CD4-positive, alpha-beta T cell (primary cell): Measurements from ENCODE around the gene MICAL2. TPM values are rescaled to one million over a fixed set of nuclear protein-coding genes. Genes with fewer than 3 reads are reported as not detected.

Source experiments
- ATAC-seq: fragments of 200-7000 bp; cut with Tn5 transposase; one replicate; pipeline ENCODE4 v1.10.0; 2022; ENCODE audit warnings: mild to moderate bottlenecking; ENCODE audit not compliant: poor library complexity
- CTCF ChIA-PET: fragments of 350-600 bp; sonication (Branson Sonifier 250); formaldehyde crosslinking; loops from one replicate; lab custom pipeline; 2021; ENCODE audit warnings: antibody characterized with exemption, inconsistent platforms; lab: Charles Lee
- POLR2A ChIA-PET: fragments of 350-600 bp; sonication (Branson Sonifier 250); formaldehyde crosslinking; loops from one replicate; lab custom pipeline; 2021; ENCODE audit warnings: antibody characterized with exemption, inconsistent platforms; lab: Charles Lee
- DNase-seq, 14 experiments: peaks; one replicate each; pipeline ENCODE4 v3.0.0-alpha.2; 2013 to 2020; ENCODE audit warnings: mixed read lengths in 2 of 14
- H3K27ac ChIP-seq, 2 donors: one replicate each; pipeline versions ENCODE4 v1.5.1 to v1.7.0; 2013; ENCODE audit warnings: low read length in 2 of 2, low read depth in 1 of 2, mild to moderate bottlenecking in 1 of 2
- H3K27me3 ChIP-seq, 2 experiments: 1 replicate in 1 of 2; 2 replicates in 1 of 2; pipeline versions ENCODE4 v1.6.1 to v1.7.0; 2013; ENCODE audit warnings: low read length in 2 of 2, control low read depth in 1 of 2, mild to moderate bottlenecking in 1 of 2, moderate library complexity in 1 of 2; ENCODE audit not compliant: insufficient read depth in 2 of 2, control insufficient read depth in 1 of 2
- H3K36me3 ChIP-seq: one replicate; pipeline ENCODE4 v1.6.1; 2013; ENCODE audit warnings: low read length, control low read depth; ENCODE audit not compliant: insufficient read depth
- H3K4me1 ChIP-seq: one replicate; pipeline ENCODE4 v1.6.1; 2013; ENCODE audit warnings: low read length, control low read depth; ENCODE audit not compliant: insufficient read depth
- H3K4me3 ChIP-seq: one replicate; pipeline ENCODE4 v1.5.1; 2013; ENCODE audit warnings: mild to moderate bottlenecking, low read length, moderate library complexity
- H3K9me3 ChIP-seq, 2 experiments: 1 replicate in 1 of 2; 2 replicates in 1 of 2; pipeline versions ENCODE4 v1.6.1 to v1.7.0; 2013; ENCODE audit warnings: low read length in 2 of 2, mild to moderate bottlenecking in 2 of 2, control low read depth in 1 of 2, moderate library complexity in 1 of 2; ENCODE audit not compliant: control insufficient read depth in 1 of 2, insufficient read depth in 1 of 2
- H3K27ac Mint-ChIP-seq: one replicate; pipeline ENCODE4 v1.8.0; 2020; ENCODE audit warnings: mixed read lengths
- H3K27me3 Mint-ChIP-seq: one replicate; pipeline ENCODE4 v1.8.0; 2021; ENCODE audit warnings: mixed read lengths
- H3K36me3 Mint-ChIP-seq: one replicate; pipeline ENCODE4 v1.8.0; 2021; ENCODE audit warnings: low read depth, mixed read lengths
- H3K4me1 Mint-ChIP-seq: one replicate; pipeline ENCODE4 v1.8.0; 2021; ENCODE audit warnings: low read depth, mixed read lengths
- H3K4me3 Mint-ChIP-seq: one replicate; pipeline ENCODE4 v1.8.0; 2020; ENCODE audit warnings: mild to moderate bottlenecking, mixed read lengths
- H3K9me3 Mint-ChIP-seq: one replicate; pipeline ENCODE4 v1.8.0; 2020; ENCODE audit warnings: mixed read lengths
- CTCF ChIP-seq: fragments of 200-600 bp; IDR thresholded peaks from one replicate; pipeline ENCODE4 v1.8.0; 2022; ENCODE audit warnings: antibody characterized with exemption, mild to moderate bottlenecking
- intact Hi-C, 2 experiments: fragments of 100-400 bp; cut with DNase I in 1 of 2; cut with micrococcal nuclease in 1 of 2; formaldehyde crosslinking; loops; one replicate each; pipeline versions ENCODE4 v1.15.1 to v1.9.0; 2023 to 2025; cut with DNase I, micrococcal nuclease
- total RNA-seq, 174 experiments: library from RNA in 2 of 174; stranded (reverse) in 2 of 174; gene quantifications; one replicate each; pipeline ENCODE4 v1.2.3 and lab custom pipeline; 2021 to 2026

Gene MICAL2
- total RNA-seq, 2 experiments from 2014 or later, result 12.8 to 14.1 TPM

- Mint-ChIP-seq H3K36me3 (no peaks in the 10 kb centered on the region), H3K4me3 (no peak overlapping the region), H3K4me1 (no peaks in the 10 kb centered on the region), H3K27ac (no peak overlapping the region), H3K27me3 (no peaks in the 10 kb centered on the region), H3K9me3 (no peaks in the 10 kb centered on the region)
- TF ChIP-seq CTCF, result no peak
- intact Hi-C loops, result no loop called here
- Histone ChIP-seq H3K9me3 (no peaks in the 10 kb centered on the region), H3K27me3 (no peaks in the 10 kb centered on the region), H3K36me3 (no peaks in the 10 kb centered on the region), H3K27ac (no peak overlapping the region), H3K4me3 (no peak overlapping the region), H3K4me1 (no peaks in the 10 kb centered on the region)
- ChIA-PET CTCF (no interaction called here), POLR2A (no interaction called here)
- peak in 3 of 14 experiments; percentile 8 to 35 (median 30) for DNase-seq
- ATAC-seq, result peak; percentile 26
Observed at GRCh38 chr11:12167061-12168000, 56.9 kb downstream of the MICAL2 start.

- Histone ChIP-seq H3K27me3 (no peaks in the 10 kb centered on the region), H3K27ac (no peak overlapping the region), H3K4me1 (no peaks in the 10 kb centered on the region), H3K4me3 (no peak overlapping the region), H3K36me3 (no peaks in the 10 kb centered on the region), H3K9me3 (no peaks in the 10 kb centered on the region)
- DNase-seq, result no peak
- no peak overlapping the region for H3K27ac Mint-ChIP-seq
- H3K36me3 Mint-ChIP-seq, result no peaks in the 10 kb centered on the region
- CTCF ChIA-PET, result no interaction called here
- no peaks in the 10 kb centered on the region for H3K27me3 Mint-ChIP-seq
- no peak overlapping the region for H3K4me3 Mint-ChIP-seq
- TF ChIP-seq CTCF, result no peak
- POLR2A ChIA-PET, result no interaction called here
- no peaks in the 10 kb centered on the region for H3K9me3 Mint-ChIP-seq
- intact Hi-C loops, result no loop called here
- no peak for ATAC-seq
- no peaks in the 10 kb centered on the region for H3K4me1 Mint-ChIP-seq
Observed at GRCh38 chr11:12168114-12168513, 57.7 kb downstream of the MICAL2 start.

GRCh38 chr11:12169822-12170221 lies 59.4 kb downstream of the MICAL2 start:
- ChIA-PET POLR2A (interaction anchor here (0.7 kb wide), 1 partner anchor 170 kb away, joined by 3 read pairs; no protein-coding TSS in a partner anchor), CTCF (no interaction called here)
- Mint-ChIP-seq H3K36me3 (no peaks in the 10 kb centered on the region), H3K4me1 (peaks cover 6% of the 10 kb centered on the region), H3K27me3 (no peaks in the 10 kb centered on the region), H3K4me3 (no peak overlapping the region), H3K9me3 (no peaks in the 10 kb centered on the region), H3K27ac (no peak overlapping the region)
- no peak overlapping the region for H3K27ac ChIP-seq
- no peak for TF ChIP-seq CTCF
- H3K27me3 ChIP-seq, result no peaks in the 10 kb centered on the region
- H3K9me3 ChIP-seq, result no peaks in the 10 kb centered on the region
- DNase-seq, result no peak
- no peak overlapping the region for H3K4me3 ChIP-seq
- H3K4me1 ChIP-seq, result peaks cover 3% of the 10 kb centered on the region
- ATAC-seq, result no peak
- intact Hi-C loops, result no loop called here
- no peaks in the 10 kb centered on the region for H3K36me3 ChIP-seq
